GM03348 (cell line): ENCODE measurements around the gene FILIP1.
"Not testable (repeated sequence)": the region's sequence is repeated elsewhere in the genome, so short reads cannot be mapped to it uniquely, and the experiment has no call there.

Experiments used
- DNase-seq: peaks from one replicate; pipeline ENCODE4 v3.0.0; 2012; ENCODE audit warnings: low spot score

Gene FILIP1

DNA sequence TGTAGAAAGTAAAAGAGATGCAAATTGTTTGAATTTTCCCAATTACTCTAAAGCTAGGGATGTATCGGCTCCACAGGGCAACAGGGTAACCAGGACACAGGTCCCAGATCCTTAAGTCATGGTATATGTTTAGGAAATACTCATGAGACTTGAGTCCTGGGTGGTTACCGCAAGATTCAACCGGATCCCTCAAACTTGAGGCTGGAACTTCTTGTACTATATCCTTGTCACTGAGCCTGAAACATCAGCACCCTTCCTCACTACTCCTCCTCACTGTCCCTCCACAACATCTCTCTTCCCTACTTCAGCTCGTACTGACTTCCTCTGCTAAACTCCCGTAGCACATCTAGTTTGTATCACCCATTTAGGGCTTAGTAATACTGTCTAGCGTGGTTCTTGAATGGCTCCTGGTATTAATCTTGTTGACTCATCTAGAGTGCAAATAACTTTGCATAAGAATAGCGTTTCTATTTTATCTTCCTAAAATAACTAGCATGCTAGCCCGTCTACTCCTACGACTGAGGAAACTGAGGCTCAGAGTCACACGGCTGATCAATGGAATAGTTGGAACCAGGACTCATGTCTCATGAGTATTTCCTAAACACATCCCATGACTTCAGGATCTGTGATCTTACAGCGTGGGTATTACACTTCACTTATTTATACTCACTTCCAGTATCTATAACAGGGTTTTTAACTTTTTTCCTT lies 72.1 kb downstream of the FILIP1 start:
- no peak for DNase-seq

DNA sequence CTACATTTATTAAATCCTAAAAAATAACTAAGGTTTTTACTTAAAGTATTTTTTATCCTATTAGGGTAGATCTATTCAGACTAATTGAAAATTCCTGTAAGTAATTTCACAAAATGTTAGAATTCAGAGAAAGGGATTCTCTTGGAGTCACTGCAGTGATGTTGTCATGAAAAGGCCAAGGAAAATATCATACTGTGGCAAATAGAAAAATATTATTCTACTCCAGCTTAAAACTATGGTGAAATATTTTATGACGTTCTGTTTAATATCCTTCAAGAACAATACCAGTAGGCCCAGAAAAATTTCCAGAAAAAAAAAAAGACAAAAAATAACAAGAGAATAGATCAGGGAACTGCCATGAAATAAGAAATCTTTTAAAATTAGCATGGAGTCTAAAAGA lies 73.6 kb downstream of the FILIP1 start:
- DNase-seq, result no peak

DNA sequence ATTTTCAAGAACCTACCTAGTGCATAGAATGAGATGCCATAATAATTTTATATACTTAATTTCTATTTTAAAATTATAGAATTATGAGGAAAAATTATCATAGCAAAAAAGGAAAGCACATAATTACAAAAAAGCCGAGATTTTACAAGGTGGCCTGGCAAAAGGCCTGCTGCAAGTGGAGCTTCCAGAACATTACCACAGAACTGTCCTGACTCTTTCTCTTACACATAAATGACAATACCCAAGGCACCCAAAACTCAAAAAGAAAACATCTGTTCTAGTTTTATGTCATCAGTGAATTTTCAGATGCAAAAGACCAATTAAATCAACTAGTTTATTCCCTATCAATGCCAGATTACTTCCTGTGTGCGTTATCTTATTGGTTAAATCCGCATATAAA lies 74.2 kb downstream of the FILIP1 start:
- DNase-seq, result no peak

DNA sequence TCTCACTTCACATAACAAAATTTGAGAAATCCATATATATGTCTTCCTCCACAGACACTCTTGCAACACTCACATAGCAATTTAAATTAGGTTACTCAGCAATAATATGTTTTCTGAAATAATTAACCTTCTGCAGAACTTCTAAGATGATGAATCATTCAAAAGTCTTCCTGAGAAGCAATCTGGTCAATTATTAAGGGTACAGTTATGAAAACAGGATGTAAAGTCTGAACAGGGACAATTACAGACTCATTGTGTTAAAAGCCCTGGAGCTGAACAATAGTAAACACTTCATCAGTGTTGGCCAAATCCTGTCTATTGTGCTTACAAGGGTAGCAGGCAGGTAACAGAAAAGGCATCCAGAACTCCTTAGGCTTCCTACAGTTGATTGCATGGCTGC lies 75.4 kb downstream of the FILIP1 start:
- DNase-seq, result peak; percentile 15

DNA sequence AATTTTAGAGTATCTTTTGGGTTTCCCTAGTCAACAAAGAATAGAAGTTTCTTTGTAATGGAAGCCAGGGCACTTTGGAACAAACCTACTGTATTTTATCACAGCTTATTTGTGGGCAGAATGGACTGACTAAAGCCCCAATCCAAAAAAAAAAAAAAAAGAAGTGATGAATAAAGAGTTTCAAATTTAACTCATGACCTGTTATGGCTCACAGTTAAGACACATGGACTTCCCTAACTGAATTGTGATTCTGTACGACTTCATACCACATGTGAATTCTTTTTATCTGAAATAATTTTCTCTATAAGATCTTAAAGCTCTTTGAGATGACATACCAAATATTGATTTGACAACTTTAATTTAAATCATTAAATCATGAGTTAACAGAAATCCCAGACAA lies 77.2 kb downstream of the FILIP1 start:
- DNase-seq, result no peak

DNA sequence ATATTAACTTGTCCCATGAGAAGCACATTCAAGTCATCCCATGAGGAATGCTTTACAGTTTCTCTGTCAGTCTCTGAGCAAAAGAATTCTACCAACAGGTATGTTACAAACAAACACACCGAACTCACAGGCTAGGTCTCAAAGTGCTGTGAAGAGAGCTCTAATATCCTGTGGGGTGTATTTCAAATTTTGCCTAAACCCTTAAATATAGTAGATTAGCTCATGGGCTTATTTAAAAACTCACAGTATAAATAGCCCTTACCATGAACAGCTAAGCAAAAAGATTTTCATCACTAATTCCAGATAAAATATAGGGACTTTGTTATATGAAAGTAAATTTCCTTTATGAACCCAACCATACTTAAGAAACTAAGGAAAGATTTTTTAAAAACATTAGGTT lies 77.8 kb downstream of the FILIP1 start:
- no peak for DNase-seq

DNA sequence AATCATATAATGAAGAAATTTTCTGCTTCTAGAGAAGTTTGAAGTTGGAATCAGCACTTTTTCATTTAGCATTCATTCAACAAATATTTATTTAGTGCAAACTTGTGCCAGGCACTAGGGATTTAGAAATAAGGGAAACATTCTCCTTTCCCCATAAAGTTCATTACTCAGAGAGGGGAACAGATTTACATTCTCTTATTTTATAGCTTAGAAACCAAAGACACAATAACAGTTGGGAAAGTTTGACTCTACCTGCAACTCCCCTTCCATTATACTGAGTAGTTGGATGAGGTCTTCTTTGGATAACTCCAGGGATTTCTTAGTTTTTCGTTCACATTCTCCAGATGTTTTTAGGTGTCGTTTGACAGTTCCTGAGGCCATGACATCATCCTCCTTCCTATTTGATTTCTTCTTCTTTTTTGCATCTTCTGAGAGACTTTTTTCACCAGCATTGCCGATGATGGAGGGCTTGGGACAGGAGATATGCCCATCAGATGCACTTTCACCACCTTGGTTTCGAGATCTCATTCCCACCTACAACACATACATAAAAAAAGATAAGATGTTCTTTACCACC lies 79.1 kb downstream of the FILIP1 start:
- DNase-seq, result no peak

DNA sequence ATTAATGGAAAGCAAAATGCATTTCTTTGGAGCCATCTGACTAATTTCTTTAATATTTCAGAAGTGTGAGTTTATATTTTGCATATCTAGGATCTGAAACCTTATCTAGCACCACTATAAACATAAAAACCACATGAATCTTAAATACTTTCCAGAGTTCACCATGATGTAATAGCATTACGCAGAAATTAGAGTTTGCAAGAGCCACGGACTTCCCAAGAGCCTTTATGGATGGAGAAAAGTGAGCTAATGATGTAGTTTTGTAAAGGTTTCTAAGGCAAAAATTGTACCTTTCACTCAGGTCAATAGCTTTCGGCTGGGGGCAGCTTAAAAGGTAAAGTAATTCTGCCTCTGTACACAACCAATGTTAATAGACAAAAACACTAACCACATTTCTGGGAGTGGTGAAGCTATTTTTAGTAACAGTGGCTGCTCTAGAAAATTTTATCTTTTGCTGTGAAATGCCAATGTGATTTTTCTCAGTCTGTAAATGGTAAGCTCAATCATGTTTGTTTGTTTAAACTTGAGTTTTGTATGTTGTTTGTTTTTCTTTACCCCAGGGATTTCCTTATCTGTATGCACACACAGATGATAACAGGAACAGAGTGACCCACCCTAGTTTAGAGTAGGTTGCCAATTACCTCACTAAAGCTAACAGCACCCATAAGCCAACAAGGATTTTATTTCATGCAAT lies 80.5 kb downstream of the FILIP1 start:
- DNase-seq, result no peak

DNA sequence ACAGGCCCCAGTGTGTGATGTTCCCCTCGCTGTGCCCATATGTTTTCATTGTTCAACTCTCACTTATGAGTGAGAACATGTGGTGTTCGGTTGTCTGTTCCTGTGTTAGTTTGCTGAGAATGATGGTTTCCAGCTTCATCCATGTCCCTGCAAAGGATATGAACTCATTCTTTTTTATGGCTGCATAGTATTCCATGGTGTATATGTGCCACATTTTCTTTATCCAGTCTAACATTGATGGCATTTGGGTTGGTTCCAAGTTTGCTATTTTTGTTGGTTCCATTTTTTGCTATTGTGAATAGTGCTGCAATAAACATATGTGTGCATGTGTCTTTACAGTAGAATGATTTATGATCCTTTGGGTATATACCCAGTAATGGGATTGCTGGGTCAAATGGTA lies 83.0 kb downstream of the FILIP1 start:
- not testable (repeated sequence) for DNase-seq

DNA sequence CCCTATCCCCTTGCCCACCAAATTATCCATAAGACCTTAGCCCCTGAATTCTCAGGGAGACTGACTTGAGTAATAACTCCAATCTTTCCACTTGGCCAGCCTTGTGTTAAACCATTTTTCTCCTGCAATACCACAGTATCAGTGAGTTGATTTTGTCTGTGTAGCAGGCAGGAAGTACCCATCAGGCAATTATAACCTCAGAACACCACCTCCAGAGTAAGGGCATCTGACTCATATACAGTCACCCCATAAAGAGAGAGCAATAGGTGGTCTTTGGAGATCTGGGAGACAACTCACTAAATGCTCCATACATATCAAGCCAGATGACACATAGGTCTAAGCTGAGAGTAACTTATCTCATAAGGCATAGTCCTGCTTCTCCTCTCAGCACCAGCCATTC lies 83.7 kb downstream of the FILIP1 start:
- no peak for DNase-seq

DNA sequence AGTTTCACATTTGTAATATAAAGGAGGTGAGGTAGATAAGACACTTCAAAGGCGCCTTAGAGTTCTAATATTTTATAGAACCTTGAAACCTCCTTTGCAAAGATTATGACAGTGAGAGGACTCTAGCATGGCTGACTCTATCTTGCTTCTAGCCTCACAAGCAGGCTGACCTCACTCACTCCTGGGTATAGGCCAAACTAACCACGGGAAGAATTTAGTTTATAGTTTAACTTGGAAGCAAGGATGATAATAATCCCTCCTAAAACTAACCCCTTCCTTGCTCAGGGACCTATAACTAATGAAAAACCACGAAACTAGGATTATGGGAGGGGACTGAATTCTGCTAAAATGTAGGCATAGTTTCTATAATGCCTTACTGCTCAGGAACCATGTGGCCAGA lies 84.3 kb downstream of the FILIP1 start:
- no peak for DNase-seq

DNA sequence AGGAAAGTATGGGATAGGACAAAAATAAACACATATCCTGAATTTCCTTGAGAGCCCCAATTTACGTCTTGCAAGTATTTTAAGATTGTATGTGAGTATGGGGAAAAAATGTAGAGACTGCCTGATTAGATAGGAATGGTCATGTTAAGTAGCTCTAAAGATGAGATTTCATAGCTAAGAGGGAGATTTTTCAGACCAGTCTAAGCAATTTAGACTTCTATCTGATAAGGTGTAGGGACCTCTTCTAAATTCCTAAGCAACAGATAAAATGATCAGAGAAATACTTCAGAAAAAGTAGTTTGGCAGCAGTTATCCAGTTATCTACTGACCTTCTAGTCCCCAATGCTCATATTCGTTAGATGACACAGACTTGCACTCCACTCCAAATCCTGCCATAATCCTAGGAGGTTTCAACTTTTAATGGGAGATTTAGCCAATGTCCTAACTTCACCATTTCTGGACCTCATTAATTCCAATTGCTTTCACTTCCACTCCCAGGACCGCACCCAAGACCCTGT lies 90.0 kb downstream of the FILIP1 start:
- no peak for DNase-seq

DNA sequence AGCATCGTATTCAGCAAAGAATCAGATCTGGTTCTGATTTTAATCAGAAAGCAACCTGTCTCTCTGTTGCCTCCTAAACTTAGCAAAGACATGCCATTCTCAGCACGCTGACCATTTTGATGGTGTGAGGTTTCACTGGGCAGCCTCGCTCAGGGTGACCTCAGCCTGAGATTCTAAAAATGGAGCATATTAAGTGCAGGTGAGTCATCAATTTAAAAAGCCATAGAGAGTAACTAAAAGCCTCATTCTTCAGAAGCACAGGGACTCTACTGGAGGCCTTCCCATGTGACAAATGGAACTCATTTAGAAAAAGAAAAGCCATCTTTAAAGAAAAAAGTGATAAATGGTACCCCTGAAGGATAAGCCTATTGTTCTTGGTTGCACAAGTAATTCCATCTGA lies 91.3 kb downstream of the FILIP1 start:
- DNase-seq, result peak; percentile 52

DNA sequence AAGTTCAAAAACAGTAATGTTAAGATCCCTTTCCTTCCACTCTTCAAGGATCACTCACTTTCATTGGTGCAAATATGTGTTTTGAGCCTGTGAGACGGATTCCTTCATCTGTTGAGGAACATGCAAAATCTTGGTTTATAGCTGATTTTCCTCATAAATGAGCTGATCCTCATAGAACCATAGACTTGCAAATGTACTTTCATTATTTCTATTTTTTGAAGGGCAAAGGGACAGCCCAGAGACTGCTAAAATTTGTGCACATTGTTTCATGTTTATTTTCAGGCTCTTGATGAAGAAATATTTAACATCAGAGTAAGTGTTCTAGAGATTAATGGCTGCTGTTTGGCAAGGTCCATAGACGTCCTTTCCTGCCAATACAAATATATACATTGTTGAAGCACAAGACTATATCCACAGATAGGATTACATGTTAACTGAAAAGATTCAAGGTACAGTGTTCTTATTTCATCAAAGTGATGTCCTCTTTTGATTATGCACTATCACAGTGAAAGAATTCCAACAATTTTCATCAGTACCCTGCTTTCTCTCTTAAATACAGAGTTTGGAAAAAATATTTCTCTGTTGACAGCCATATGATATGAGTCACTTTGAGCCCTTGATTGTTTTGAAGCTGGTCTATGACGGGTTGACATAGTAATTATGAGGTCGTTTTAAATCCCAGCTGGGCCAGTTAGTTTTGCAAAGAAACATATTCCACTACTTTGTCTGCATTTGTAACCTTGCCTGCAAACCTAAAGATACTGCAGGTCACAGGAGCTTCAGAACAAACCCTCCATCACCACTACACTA lies 95.7 kb downstream of the FILIP1 start:
- DNase-seq, result no peak

DNA sequence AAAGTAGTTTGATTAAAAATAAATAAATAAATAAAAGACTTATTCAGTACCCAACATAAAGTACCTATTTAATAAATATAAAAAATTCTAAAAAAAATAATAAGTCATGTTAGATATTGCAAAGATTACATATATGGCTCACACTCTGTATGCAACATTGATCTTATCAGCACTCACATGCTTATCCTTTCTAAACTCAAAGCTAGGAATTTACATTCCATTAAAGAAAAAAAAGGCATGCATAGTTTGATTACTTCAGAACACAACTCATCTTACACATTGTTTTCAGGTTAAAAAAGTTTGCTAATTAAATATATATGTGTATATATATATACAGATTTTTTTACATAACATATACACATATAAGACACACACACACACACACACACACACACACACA lies 96.4 kb downstream of the FILIP1 start:
- no peak for DNase-seq

DNA sequence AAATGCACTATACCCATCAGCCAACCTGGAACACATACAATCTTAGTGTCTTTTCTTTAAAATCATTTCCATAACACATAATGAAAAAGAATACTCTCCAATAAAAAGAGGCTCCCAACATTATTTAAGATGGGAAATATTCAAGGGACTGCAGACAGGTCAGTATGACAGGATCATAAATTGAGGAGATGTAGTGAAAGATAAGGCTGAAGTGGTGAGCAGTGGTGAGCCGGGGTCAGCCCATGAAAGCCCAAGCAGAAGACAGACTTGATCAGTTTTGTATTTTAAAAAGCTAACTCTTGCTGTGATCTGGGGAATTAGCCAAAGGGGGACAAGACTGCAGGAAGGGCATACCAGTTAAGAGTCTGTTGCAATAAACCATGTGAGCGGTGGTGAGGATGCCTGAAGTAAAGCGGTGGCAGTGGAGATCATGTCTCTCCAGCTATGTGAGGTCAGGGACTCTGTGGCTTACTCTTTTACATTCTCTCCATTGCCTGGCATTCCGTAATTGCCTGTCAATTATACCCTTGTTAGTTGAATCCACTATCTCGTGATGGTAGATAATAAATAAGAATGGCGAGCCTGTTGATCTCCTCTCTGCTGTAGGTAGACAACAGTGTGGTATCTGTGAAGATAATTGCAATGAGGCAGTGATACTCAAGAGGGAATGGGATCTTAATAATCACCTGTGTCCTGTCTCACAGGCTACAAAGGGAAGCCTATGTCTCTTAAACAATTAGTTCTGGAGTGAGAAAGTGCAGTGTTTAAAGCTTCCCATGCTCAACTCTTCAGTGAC lies 97.4 kb downstream of the FILIP1 start:
- no peak for DNase-seq

DNA sequence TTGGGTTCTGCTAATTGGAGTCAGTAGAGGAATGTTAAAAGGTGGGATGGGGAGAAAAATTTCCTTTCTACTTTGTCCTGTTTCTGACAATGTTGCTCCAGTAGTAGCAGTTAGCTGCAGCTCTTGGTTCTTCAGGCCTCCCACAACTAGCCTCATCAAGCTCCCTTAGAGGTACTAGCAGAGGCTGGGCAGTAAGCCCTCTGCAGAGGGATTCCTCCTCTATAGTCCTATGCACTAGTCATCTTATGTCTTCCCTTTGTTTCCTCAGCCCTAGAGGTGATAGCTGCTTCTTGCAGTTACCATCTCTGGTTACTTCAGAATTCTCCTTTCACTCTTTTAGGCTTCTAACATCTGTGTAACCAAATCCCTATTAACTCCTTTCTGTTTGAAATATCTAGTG lies 99.8 kb downstream of the FILIP1 start:
- DNase-seq, result no peak

DNA sequence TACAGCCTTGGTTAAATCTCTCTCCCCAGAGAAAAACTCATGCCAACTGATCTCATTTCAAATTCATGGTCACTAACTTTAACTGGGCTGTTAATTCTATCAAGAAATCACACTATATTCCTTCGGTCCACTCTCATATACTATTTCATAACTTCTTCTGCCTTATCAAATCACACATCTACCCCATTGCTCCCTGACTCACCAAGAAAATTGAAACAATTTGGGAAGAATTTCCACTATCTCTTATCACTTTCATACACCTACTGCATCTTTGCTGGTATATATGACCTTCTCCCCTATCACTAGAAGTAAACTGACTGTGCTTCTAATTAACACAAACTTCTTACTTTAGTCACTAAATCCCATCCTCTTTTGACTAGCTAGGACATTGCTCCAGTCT lies 102.3 kb downstream of the FILIP1 start:
- no peak for DNase-seq

DNA sequence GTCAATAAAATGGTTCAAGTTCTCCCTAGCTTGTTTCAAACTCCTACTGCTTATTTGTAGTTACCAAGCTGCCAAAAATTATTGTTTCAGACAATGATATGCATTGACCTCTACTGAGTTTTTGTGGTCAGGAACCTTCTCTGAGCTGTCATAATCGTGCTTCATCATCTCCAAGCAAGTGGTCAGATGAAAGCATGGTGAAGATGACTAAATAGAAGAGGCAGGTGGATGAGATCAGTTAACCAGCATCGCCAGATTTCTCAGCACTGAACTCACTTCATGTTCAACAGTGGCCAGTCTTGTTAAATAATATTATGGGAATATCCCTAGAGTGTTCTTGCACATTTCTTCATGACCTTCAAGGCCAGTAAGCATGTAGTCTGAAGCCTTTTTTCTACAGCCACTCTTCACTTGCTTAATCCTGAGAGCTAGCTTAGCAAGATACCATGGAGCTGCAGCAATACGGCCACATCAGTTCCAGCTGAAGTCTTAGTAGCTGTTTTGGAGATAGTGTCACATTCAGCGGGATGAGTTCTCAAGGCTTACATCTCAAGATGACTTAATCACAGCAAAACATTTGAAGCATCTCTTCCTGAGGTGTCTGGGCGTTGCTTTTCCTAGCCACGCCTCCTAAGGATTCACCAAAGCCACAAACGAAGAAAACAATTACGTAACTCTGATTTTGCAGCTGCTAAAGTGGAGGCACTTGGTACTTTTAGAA lies 107.4 kb downstream of the FILIP1 start:
- peak; percentile 12 for DNase-seq

DNA sequence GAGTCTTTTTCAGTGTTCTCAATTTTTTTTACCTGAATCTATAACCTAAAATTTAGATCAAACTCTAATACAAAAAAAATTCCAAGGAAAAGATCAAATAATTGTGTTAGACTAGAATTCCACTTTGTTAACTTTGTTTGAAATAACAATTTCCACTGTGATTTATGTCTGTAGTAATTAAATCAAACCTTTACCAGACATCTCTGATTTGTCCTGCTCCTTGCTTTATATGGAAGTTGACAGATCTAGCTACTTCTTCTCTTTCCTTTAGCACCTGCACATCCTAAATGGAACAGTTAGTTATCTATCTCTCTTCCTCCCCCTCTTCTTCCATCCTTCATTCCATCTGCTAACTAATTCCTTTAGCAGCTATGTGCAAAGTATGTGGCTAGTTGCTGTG lies 109.5 kb downstream of the FILIP1 start:
- no peak for DNase-seq

DNA sequence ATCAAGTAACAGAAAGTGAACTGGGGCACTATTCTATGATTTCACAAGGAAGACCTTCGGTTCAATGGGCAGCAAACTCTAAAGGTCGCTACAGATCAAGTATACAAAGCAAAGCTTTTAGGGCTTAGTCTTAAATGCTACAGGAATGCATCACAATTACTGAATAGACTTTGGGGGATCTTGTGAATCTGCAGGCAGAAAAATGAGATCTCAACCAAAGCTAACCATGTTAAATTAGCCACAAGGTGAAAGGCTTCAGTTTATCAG lies 111.0 kb downstream of the FILIP1 start:
- no peak for DNase-seq
